Neural progenitor cell (in vitro differentiated cells): ENCODE results near the gene PRRX2. TPM values are rescaled to one million over a fixed set of nuclear protein-coding genes. Genes with fewer than 3 reads are reported as not detected.

ENCODE experiments used
- DNase-seq: peaks from one replicate; pipeline ENCODE4 v3.0.0-alpha.2; 2016; ENCODE audit warnings: low spot score
- H2AFZ ChIP-seq: fragments of 200-600 bp; sonication (generic); replicated peaks from 2 replicates; pipeline ENCODE4 v1.6.1; 2016; ENCODE audit warnings: antibody characterized with exemption
- H3F3A ChIP-seq: fragments of 200-600 bp; sonication (generic); 2 replicates; pipeline ENCODE4 v1.6.1; 2016; ENCODE audit warnings: antibody characterized with exemption, low read depth
- H3K27ac ChIP-seq: fragments of 200-600 bp; sonication (generic); 2 replicates; pipeline ENCODE4 v1.5.1; 2016; ENCODE audit warnings: mild to moderate bottlenecking
- H3K27me3 ChIP-seq: fragments of 200-600 bp; sonication (generic); 2 replicates; pipeline ENCODE4 v1.6.1; 2016; ENCODE audit warnings: mild to moderate bottlenecking, moderate library complexity
- H3K36me3 ChIP-seq: fragments of 200-600 bp; sonication (generic); 2 replicates; pipeline ENCODE4 v1.5.1; 2016
- H3K4me1 ChIP-seq: fragments of 200-600 bp; sonication (generic); 2 replicates; pipeline ENCODE4 v1.6.1; 2016; ENCODE audit warnings: mixed run types
- H3K4me2 ChIP-seq: fragments of 200-600 bp; sonication (generic); 2 replicates; pipeline ENCODE4 v1.6.1; 2016
- H3K4me3 ChIP-seq: fragments of 200-600 bp; sonication (generic); 2 replicates; pipeline ENCODE4 v1.5.1; 2016
- H3K79me2 ChIP-seq: fragments of 200-600 bp; sonication (generic); 2 replicates; pipeline ENCODE4 v1.6.1; 2016; ENCODE audit warnings: low read depth
- H3K9ac ChIP-seq: fragments of 200-600 bp; sonication (generic); 2 replicates; pipeline ENCODE4 v1.6.1; 2016
- H3K9me3 ChIP-seq: fragments of 200-600 bp; sonication (generic); 2 replicates; pipeline ENCODE4 v1.5.1; 2016; ENCODE audit warnings: low read depth
- H4K20me1 ChIP-seq: fragments of 200-600 bp; sonication (generic); 2 replicates; pipeline ENCODE4 v1.6.1; 2016; ENCODE audit warnings: low read depth
- H3K27ac Mint-ChIP-seq: 3 replicates; pipeline ENCODE4 v1.8.0; 2021; ENCODE audit warnings: mixed read lengths
- H3K27me3 Mint-ChIP-seq: 2 replicates; pipeline ENCODE4 v1.8.0; 2022; ENCODE audit warnings: low read depth, mild to moderate bottlenecking, inconsistent platforms, moderate library complexity, mixed read lengths; ENCODE audit not compliant: insufficient read depth
- H3K36me3 Mint-ChIP-seq: 3 replicates; pipeline ENCODE4 v1.8.0; 2021; ENCODE audit warnings: mixed read lengths
- H3K4me1 Mint-ChIP-seq: 3 replicates; pipeline ENCODE4 v1.8.0; 2021; ENCODE audit warnings: mixed read lengths
- H3K4me3 Mint-ChIP-seq: 3 replicates; pipeline ENCODE4 v1.8.0; 2021; ENCODE audit warnings: mild to moderate bottlenecking, moderate library complexity, mixed read lengths
- H3K9me3 Mint-ChIP-seq: 3 replicates; pipeline ENCODE4 v1.8.0; 2020; ENCODE audit warnings: mixed read lengths
- EZH2 ChIP-seq: fragments of 200-600 bp; sonication (generic); IDR thresholded peaks from 2 replicates; pipeline ENCODE4 v1.6.1; 2017; ENCODE audit warnings: antibody characterized with exemption, mild to moderate bottlenecking, moderate library complexity
- EZH2phosphoT487 ChIP-seq: fragments of 200-600 bp; sonication (generic); IDR thresholded peaks from 2 replicates; pipeline ENCODE4 v1.6.1; 2017; ENCODE audit warnings: antibody characterized with exemption
- total RNA-seq: library from RNA; depleted of rRNA; stranded (reverse); fragments of >200 nt; gene quantifications from 2 replicates; pipeline ENCODE4 v1.2.3, GENCODE V29; 2015; ENCODE audit warnings: low replicate concordance
- TF ChIP-seq, protein P1 (sequence below): fragments of 200-600 bp; sonication (generic); IDR thresholded peaks from 2 replicates; pipeline ENCODE4 v1.5.1; 2017; ENCODE audit warnings: antibody characterized with exemption, mild to moderate bottlenecking

Gene PRRX2
- total RNA-seq, 1 donor from 2014 or later = 1.5 TPM

DNA sequence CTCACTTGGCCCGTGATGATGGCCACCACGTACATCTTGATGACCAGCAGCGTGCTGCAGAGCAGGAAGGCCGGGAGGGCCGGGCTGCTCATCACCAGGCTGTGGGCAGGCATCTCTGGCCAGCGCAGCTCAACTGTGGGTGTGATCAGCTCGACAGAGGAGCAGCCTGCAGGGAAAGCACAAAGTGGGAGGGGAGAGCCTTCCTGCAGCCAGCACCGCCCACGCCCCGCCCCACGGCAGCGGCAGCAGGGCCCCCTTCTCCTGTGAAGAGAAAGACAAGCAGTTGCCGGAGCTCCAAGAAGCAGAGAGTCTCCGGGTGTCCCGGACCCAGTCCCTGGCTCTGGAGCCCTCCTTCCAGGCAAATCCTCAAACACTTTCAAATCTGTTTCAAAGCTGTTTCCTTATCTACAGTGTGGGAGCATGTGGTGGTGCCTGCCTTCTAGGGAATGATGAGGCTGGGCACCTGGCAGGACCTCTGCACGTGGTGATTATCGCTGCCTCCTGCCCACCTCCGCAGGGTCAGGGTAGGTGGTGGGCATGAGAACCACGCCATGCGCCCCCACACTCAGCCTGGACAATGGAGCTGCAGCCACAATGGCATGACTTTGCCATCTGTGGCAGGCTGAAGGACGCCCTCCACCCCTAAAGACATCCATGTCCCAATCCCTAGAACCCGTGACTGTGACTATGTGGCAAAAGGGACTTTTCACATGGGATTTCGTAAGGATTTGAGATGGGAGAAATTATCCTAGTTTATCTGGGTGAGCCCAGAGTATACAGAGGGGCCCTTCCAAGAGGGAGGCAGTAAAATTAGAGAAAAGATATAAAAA, 87.7 kb downstream of the PRRX2 start, which contains the start of gene PTGES:
PTGES (minus strand) TSS at position 143 of the 830 bp plus-strand sequence; CDS start at position 113, 30 bp downstream.
- peak within 1 kb of the TSS; percentile 87 for H2AFZ ChIP-seq
- Mint-ChIP-seq H3K9me3 (no peaks in the 10 kb centered on the region), H3K27me3 (peaks cover 6% of the 10 kb centered on the region), H3K4me1 (peaks cover 23% of the 10 kb centered on the region), H3K36me3 (no peaks in the 10 kb centered on the region), H3K27ac (peak within 1 kb of the TSS; percentile 42), H3K4me3 (peak within 1 kb of the TSS; percentile 58)
- H3K27ac ChIP-seq = no peak within 1 kb of the TSS
- H3K9me3 ChIP-seq = no peaks in the 10 kb centered on the region
- H3K36me3 ChIP-seq = no peaks in the 10 kb centered on the region
- peak within 1 kb of the TSS; percentile 16 for H3K4me3 ChIP-seq
- TF ChIP-seq, protein P1, sequence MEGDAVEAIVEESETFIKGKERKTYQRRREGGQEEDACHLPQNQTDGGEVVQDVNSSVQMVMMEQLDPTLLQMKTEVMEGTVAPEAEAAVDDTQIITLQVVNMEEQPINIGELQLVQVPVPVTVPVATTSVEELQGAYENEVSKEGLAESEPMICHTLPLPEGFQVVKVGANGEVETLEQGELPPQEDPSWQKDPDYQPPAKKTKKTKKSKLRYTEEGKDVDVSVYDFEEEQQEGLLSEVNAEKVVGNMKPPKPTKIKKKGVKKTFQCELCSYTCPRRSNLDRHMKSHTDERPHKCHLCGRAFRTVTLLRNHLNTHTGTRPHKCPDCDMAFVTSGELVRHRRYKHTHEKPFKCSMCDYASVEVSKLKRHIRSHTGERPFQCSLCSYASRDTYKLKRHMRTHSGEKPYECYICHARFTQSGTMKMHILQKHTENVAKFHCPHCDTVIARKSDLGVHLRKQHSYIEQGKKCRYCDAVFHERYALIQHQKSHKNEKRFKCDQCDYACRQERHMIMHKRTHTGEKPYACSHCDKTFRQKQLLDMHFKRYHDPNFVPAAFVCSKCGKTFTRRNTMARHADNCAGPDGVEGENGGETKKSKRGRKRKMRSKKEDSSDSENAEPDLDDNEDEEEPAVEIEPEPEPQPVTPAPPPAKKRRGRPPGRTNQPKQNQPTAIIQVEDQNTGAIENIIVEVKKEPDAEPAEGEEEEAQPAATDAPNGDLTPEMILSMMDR = no peak
- TF ChIP-seq EZH2 = no peak
- no peaks in the 10 kb centered on the region for H4K20me1 ChIP-seq
- no peaks in the 10 kb centered on the region for H3K27me3 ChIP-seq
- no peaks in the 10 kb centered on the region for H3K79me2 ChIP-seq
- no peak within 1 kb of the TSS for H3K9ac ChIP-seq
- peaks cover 17% of the 10 kb centered on the region for H3K4me1 ChIP-seq
- no peaks in the 10 kb centered on the region for H3F3A ChIP-seq
- H3K4me2 ChIP-seq = peak within 1 kb of the TSS; percentile 39
- peak; percentile 79 for DNase-seq

DNA sequence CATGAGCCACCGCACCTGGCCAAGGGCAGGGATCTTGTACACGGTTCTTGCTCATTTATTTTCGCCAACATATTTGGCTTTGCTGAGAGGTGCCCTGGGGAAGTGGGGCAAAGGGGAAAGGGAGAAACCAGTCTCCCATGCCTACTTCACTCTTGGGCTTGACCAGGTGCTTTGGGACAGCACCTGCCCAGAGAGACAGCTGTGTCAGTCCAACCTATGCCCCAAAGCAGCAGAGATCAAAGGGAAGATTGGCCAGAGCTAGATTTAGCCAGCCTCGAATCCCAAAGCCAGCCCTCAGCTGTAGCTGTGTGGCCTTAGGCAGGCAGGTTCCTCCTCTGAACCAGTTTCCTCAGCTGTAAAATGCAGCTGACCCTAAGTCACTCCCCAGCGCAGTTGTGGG, 89.7 kb downstream of the PRRX2 start:
- TF ChIP-seq, protein P1 = no peak
- TF ChIP-seq EZH2 (no peak), EZH2phosphoT487 (no peak)
- no peak overlapping the region for H3K4me3 ChIP-seq
- no peak overlapping the region for H3K9ac ChIP-seq
- H3K4me1 Mint-ChIP-seq = peaks cover 23% of the 10 kb centered on the region
- H3K27ac ChIP-seq = no peak overlapping the region
- peaks cover 4% of the 10 kb centered on the region for H3K27me3 Mint-ChIP-seq
- peaks cover 17% of the 10 kb centered on the region for H3K4me1 ChIP-seq
- H3K36me3 ChIP-seq = no peaks in the 10 kb centered on the region
- H3K36me3 Mint-ChIP-seq = no peaks in the 10 kb centered on the region
- no peak for DNase-seq
- H3K27ac Mint-ChIP-seq = no peak overlapping the region
- no peak overlapping the region for H2AFZ ChIP-seq
- H4K20me1 ChIP-seq = no peaks in the 10 kb centered on the region
- H3K79me2 ChIP-seq = no peaks in the 10 kb centered on the region
- no peaks in the 10 kb centered on the region for H3K27me3 ChIP-seq
- H3K9me3 ChIP-seq = no peaks in the 10 kb centered on the region
- no peak overlapping the region for H3K4me3 Mint-ChIP-seq
- no peak overlapping the region for H3K4me2 ChIP-seq
- no peaks in the 10 kb centered on the region for H3F3A ChIP-seq
- H3K9me3 Mint-ChIP-seq = no peaks in the 10 kb centered on the region

DNA sequence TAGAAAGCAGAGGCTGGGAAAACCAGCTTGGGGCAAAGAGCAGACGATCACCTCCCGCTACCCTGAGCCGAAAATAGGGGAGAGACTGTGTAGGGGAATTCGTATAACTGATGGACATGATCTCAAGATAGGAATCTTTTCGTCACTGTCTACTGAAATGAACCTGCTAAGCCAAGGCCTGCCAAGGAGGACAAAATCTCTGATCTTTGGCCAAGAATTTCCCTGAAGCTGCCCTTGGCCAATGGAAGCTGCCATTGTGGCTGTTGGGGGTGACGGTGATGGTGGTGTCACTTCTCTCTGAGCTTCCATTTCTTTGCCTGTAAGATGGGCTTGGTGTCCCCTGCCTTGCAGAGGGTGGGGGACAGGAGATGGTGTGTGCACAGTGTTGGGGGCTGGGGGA, 90.7 kb downstream of the PRRX2 start:
- H3K27me3 ChIP-seq = no peaks in the 10 kb centered on the region
- no peaks in the 10 kb centered on the region for H3K36me3 Mint-ChIP-seq
- H3K27me3 Mint-ChIP-seq = peaks cover 4% of the 10 kb centered on the region
- H3K4me2 ChIP-seq = no peak overlapping the region
- no peaks in the 10 kb centered on the region for H3K36me3 ChIP-seq
- H3K4me1 ChIP-seq = peaks cover 17% of the 10 kb centered on the region
- H3K9me3 ChIP-seq = no peaks in the 10 kb centered on the region
- peaks cover 27% of the 10 kb centered on the region for H3K4me1 Mint-ChIP-seq
- H3K9ac ChIP-seq = no peak overlapping the region
- H3F3A ChIP-seq = no peaks in the 10 kb centered on the region
- DNase-seq = no peak
- no peaks in the 10 kb centered on the region for H3K79me2 ChIP-seq
- peak overlapping the region; percentile 42 for H3K27ac Mint-ChIP-seq
- H3K4me3 Mint-ChIP-seq = no peak overlapping the region
- no peak overlapping the region for H3K4me3 ChIP-seq
- TF ChIP-seq EZH2phosphoT487 = no peak
- TF ChIP-seq, protein P1 = no peak
- TF ChIP-seq EZH2 = no peak
- no peaks in the 10 kb centered on the region for H4K20me1 ChIP-seq
- H3K9me3 Mint-ChIP-seq = no peaks in the 10 kb centered on the region
- no peak overlapping the region for H2AFZ ChIP-seq
- no peak overlapping the region for H3K27ac ChIP-seq
